Measurements from ENCODE around the gene CGNL1.

Gene CGNL1

DNA sequence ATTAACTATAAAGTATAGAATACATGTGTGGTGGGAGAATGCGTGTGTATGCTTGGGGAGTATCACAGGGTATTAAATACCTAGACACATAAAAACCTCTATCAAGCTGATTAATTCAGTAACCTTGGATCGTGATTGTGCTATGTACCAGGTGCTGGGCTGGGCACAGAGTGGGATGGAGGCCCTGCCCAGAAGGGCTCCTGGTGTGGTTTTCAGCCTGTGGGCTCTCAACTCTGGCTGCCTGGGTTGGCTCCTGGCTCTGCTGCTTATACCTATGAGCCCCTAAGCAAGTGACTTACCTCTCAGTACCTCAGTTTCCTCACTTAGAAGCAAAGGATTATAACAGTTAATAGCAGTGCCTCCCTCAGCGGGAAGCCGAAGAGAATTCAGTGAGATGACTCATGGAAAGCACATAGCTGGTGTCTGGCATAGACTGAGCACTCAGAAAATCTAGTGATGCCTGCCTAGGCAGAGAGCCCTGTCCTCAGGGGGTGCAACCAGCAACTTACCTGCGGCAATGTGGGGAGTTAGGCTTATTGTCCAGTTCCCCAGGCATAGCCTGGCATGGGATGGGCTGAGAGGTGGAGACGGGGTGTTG lies 124.8 kb downstream of the CGNL1 start:
- no peak for DNase-seq (ENCODE audit: low spot score)

- DNase-seq (ENCODE audit: low spot score): no peak
These were observed 125.8 kb downstream of the CGNL1 start for GRCh38 chr15:57502116-57502515.

DNA sequence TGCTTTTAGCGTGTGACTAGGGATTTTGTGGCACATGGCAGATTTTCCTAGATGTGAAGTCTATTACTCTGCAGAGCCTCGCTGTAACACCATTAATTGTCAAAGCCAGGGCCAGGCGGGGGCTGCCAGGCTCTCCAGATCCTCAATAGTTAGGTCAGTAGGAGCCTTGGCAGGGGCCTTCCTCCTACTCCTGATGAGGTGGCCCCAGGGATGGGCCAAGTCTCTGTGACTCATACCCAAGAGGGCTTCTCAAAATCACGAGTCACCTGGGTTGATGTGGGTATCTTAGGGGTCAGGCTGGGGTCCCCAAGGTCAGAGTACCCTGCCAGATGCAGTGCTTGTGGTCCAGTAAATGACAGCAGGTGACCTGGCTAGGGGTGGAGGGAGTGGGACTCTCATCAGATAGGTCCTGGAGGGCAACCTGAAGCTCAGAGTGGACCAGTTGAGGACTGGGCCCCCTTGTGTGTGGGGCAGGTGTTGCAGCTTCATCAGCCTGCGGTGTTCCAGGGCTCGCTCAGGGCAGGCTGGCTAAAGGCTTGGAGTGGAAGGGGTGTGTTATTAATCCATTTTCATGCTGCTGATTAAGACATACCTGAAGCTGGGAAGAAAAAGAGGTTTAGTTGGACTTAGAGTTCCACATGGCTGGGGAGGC lies 126.9 kb downstream of the CGNL1 start:
- peak; percentile 28 for DNase-seq (ENCODE audit: low spot score)

GRCh38 chr15:57503911-57504598 lies 127.8 kb downstream of the CGNL1 start:
- DNase-seq (ENCODE audit: low spot score): no peak

- no peak for DNase-seq (ENCODE audit: low spot score)
These were observed 128.3 kb downstream of the CGNL1 start for GRCh38 chr15:57504599-57504940.

GRCh38 chr15:57505056-57505715 lies 128.9 kb downstream of the CGNL1 start:
- DNase-seq (ENCODE audit: low spot score): no peak

- DNase-seq (ENCODE audit: low spot score): no peak
These were observed 129.7 kb downstream of the CGNL1 start for GRCh38 chr15:57505949-57506391.

DNA sequence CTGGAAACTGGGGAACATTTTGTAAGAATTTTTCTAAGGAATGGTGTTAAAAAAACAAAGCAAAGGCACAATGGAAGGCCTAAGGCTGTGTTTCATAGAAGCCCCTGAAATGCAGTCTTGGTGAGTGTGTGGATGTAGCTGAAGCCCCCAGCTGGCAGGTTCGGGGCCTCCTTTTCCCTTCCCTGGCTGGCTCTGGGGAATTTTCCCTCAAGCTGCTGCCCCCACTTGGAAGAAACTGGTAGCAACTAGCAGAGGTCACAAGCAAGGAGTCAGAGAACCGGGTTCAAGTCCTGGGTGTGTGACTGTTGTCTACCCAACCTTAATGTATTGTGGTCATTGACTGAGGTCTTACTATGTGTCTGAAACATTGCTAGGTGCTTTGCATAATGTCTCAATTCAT lies 130.1 kb downstream of the CGNL1 start:
- DNase-seq (ENCODE audit: low spot score): no peak

DNA sequence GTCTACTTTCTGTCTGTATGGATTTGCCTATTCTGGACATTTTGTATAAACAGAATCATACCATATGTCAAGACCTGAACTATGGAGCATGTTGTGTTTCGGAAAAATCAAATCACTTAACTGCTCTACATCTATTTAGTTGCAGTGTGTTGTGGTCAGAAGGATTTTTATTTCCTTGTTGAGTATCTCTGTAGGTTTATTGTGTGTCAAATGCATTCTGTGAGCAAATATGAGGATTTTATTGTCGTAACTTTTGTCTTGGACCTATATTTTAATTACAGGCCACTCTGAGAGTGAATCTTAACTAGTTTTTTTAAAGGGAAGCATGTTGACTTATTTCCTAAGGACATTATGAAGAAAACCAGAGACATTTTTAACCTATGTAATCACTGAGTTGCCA lies 130.8 kb downstream of the CGNL1 start:
- DNase-seq (ENCODE audit: low spot score): no peak

- DNase-seq (ENCODE audit: low spot score): no peak
These were observed 132.8 kb downstream of the CGNL1 start for GRCh38 chr15:57509126-57509525.

DNA sequence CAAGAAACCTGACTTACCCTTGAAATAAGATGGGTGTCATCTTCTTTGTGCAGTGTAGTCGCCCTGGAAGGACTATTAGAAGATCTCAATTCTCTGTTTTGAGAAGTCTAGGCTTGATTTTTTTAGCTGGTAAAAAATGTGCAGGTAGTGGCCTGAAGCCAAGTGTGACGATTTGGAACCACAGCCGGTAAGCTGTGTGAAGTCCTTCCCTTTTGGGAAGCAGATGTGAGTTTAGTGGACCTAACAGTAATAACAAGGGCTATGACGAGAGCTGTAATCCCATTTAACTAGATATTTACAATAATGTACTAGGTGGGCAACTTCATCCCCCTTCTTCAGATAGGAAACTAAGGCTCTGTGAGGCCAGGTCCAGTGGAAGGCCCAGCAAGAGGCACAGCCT lies 133.7 kb downstream of the CGNL1 start:
- no peak for DNase-seq (ENCODE audit: low spot score)

DNA sequence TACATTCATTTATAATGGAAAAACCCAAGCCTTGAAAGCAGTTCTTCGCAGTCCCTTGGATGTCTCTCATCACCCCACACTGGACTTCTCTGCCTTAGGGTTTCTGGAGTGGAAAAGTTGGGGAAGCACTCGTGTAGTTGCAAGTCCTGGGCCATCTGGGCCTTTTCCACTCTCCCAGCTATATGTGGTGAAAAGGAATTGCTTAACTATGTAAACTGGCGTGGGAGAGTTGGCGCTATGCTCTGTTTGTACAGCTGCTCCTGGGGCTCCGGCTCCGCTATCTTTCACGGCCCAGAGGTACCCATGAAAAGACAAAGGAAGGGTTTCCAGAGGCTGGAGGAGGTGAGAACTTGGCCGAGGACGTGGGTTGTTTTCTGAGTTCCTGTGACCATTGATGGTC lies 134.3 kb downstream of the CGNL1 start:
- no peak for DNase-seq (ENCODE audit: low spot score)

GRCh38 chr15:57516327-57517029 lies 140.2 kb downstream of the CGNL1 start:
- DNase-seq (ENCODE audit: low spot score): no peak

DNA sequence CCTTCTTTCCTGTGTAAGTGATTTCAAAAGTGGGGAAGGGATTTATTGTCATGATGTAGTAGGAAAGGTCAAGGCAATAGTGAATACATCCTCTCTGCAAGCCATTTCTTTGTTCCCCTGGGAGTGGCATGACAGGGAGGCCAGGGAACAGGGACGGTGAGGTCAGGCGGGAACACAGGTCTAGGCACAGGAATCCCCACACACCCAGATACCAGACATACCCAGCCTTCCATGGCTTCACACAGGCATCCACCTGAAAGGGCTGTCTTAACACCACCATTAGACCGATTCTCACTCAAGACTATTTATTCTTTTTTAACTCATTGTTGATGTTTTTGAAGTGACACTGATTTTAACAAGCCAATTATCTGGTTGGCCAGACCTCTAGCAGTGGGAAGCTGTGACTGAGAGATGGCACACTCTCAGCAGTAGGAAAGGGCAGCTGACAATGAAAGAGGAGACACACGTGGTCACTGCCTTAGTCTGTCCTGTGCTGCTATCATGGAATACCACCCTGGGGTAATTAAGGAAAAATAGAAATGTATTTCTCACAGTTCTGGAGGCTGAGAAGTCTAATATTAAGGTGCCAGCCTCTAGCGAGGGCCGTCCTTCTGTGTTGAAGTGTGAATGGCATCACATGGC lies 140.8 kb downstream of the CGNL1 start:
- no peak for DNase-seq (ENCODE audit: low spot score)

DNA sequence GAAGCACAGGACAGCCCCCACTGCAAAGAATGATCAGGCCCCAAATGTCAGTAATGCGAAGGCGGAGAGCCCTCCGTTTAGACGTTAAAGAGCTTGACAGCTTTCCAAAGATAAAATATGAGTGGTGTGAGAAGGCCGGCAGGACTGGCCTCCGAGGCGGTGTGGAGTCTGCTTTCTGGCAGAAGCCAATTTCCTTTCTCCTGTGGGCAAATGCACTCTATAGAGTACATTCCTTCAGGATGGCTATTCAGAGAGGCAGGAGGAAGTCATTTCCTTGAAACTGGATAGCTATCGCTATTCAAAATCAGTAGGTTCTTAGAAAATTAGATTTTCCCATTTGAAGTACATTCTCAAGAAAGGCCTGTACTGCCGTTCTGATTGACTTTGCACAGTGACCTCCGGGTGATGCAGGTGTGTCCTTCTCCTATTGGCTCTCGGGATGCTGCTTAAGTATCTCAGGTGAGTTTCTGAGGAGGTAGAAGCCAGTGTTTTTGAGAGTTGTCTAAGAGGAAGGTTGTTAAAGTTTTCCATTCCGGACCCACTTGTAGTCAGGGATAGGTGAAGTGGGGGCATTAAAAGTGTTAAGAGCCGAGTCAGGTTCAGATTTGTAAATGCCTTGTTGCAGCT lies 142.6 kb downstream of the CGNL1 start:
- no peak for DNase-seq (ENCODE audit: low spot score)

GRCh38 chr15:57519806-57520205 lies 143.5 kb downstream of the CGNL1 start:
- no peak for DNase-seq (ENCODE audit: low spot score)

DNA sequence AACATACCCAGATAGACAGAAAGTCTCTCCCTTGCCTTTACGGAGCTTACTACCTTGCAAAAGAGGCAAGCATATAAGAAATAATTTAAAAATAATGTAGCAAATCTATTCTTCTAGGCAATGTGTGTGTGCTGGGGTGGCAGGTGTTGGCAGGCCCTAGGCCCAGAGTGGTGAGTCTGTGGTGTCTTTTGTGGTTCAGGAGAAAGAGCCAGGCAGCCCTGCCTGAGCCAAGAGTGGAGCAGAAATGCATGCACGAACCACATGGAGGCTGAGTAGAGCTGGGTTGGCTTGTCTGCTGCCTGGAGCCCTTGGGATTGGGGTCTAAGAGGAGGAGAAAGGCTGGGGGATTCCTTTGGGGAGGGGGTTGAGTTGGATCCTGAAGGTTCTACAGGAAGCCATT lies 145.2 kb downstream of the CGNL1 start:
- DNase-seq (ENCODE audit: low spot score): no peak

DNA sequence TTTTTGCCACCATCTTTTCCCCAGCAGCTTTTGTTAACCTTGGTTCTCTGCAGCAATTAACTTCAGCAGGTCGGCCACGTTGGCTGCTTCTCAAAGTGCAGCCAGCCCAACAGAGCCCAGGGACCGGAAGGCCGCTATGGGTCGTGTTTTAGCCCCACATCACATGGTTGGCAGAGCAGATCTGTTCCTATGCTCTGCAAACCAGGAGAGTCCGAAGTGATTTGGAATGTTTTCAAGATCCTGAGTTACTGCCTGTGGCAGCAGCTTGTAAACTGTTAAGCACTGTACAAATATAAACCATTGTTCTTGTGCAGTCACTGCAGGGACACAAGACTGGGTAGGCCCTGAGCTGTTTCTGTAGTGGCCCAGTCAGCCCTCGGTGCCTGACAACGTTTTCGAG lies 145.8 kb downstream of the CGNL1 start:
- no peak for DNase-seq (ENCODE audit: low spot score)

GRCh38 chr15:57525581-57525980 lies 149.3 kb downstream of the CGNL1 start:
- no peak for DNase-seq (ENCODE audit: low spot score)

DNA sequence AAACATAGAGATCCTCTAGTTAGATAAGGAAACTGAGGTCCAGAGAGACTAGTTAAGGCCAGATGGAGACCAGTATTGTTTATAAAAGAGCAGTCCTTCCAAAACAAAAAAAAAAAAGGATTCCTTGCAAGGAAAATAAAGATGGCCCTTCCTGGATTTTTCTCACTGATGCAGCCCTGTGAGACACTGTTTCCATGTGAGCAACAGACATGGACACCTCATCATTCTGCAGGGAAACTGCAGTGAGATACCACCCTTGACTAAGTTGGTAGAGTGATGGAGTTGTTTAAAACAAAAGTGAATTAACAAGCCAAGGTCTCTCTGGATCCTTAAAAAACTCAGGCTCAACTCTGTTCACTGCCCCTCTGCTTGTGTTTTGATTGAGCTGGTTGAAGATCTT lies 149.8 kb downstream of the CGNL1 start:
- no peak for DNase-seq (ENCODE audit: low spot score)

GRCh38 chr15:57526615-57527014 lies 150.3 kb downstream of the CGNL1 start:
- no peak for DNase-seq (ENCODE audit: low spot score)
